Body of pancreas (tissue), 4 donors: ENCODE measurements around the gene ZNF579.

Source experiments
- POLR2A ChIP-seq, 3 donors: fragments of 450-650 bp; IDR thresholded peaks; one replicate each; pipeline ENCODE4 v1.6.1; 2016; ENCODE audit warnings: antibody characterized with exemption in 3 of 3, mild to moderate bottlenecking in 2 of 3
- TF ChIP-seq, protein P1 (sequence below), 7 experiments: fragments of 450-650 bp in 4 of 7; fragments of 200-600 bp in 3 of 7; sonication (generic) in 3 of 7; IDR thresholded peaks; one replicate each; pipeline ENCODE4 v1.5.1; 2016 to 2019; ENCODE audit warnings: antibody characterized with exemption in 7 of 7

DNA sequence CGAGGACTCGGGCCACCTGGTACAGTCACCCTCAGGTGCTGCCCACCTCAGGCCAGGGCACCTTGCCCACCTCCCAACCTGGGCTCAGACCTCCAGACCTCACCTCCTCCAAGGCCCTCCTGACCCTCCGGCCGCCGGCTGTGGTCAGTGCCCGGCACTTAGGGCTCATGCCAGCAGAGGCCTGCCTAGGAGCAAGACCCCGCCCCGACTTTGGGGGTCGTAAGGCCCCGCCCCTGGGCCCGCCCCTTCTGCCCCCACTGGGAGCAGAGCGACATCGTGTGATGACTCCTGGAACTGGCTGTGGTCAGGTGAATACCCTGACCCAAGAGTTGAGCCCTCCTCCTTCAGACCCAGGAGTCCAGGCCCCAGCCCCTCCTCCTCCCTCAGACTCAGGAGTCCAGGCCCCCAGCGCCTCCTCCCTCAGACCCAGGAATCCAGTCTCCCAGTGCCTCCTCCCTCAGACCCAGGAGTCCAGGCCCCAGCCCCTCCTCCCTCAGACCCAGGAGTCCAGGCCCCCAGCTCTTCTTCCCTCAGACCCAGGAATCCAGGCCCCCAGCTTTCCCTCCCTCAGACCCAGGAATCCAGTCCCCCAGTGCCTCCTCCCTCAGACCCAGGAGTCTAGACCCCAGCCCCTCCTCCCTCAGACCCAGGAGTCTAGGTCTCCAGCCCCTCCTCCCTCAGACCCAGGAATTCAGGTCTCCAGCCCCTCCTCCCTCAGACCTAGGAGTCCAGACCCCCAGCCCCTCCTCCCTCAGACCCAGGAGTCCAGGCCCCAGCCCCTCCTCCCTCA is 43.5 kb downstream of the ZNF579 start, which contains the start of gene SBK2:
- TF ChIP-seq, protein P1, sequence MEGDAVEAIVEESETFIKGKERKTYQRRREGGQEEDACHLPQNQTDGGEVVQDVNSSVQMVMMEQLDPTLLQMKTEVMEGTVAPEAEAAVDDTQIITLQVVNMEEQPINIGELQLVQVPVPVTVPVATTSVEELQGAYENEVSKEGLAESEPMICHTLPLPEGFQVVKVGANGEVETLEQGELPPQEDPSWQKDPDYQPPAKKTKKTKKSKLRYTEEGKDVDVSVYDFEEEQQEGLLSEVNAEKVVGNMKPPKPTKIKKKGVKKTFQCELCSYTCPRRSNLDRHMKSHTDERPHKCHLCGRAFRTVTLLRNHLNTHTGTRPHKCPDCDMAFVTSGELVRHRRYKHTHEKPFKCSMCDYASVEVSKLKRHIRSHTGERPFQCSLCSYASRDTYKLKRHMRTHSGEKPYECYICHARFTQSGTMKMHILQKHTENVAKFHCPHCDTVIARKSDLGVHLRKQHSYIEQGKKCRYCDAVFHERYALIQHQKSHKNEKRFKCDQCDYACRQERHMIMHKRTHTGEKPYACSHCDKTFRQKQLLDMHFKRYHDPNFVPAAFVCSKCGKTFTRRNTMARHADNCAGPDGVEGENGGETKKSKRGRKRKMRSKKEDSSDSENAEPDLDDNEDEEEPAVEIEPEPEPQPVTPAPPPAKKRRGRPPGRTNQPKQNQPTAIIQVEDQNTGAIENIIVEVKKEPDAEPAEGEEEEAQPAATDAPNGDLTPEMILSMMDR (IDR thresholded peaks at IDR 0.05), result no peak
- no peak for TF ChIP-seq POLR2A (IDR thresholded peaks at IDR 0.05)
